GM15510 (cell line): ENCODE data around the gene MSL3B.

ENCODE experiments used
- POLR2A ChIP-seq: IDR thresholded peaks from 3 replicates; pipeline ENCODE4 v1.6.1; 2011; ENCODE audit warnings: borderline replicate concordance; ENCODE audit not compliant: insufficient read length; ENCODE audit errors: extremely low read depth

Gene MSL3B

DNA sequence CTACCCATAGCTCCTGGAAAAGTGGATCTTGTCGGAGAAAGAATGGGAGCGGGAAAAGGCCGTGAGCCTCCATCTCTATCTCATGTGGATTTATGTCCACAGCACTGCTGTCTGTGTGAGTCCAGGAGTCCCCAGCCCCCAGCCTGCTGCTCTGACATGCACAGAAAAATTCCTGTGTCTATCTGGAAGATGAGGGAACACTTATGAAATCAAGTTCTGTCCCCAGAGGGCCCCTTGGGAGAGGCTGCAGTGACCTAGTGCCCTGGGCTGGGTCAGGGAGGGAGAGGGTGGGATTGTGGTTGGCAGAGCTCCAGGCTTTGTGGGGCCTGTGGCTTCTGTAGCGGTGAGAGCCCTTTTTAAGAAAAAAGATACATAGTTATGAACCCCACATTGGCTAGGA, 51.4 kb downstream of the MSL3B start:
- no peak for TF ChIP-seq POLR2A

DNA sequence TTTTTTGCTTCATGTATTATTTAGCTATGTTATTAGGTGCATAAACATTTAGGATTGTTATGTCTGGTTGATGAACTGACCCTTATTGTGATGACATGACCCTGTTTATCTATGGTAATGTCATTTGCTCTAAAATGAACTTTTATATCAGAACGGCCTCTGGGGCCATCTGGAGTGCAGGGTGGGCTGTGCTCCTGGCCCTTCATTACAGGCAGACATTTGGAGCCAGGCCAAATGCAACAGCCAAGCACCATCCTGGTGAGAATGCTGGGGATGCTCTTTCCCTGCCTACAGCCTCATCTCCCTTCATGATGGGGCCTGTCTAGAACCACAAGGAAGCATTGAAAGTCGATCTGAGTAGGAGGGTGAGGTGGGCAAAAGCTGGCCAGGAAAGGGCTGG, 51.9 kb downstream of the MSL3B start:
- TF ChIP-seq POLR2A: no peak

DNA sequence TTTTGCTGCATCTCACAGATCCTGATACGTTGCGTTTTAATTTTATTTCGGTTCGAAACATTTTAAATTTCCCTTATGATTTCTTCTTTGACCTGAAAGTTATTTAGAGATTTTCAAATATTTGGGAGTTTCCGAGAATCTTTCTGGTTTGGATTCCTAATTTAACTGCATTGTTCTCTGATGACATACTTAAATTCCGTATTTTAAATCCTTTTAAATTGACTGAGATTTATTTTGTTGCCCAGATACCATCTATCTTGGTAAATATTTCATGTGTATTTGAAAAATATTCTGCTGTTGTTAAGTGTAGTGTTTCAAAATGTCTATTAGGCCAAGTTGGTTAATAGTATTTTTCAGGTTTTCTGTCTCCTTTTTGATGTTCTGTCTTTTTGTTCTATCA, 52.3 kb downstream of the MSL3B start:
- no peak for TF ChIP-seq POLR2A
